SHP77 treated with DMSO at 0.1 percent for 48 hours (cell line): ENCODE measurements around the gene SEC22B.
"Not testable (repeated sequence)": the region's sequence is repeated elsewhere in the genome, so short reads cannot be mapped to it uniquely, and the experiment has no call there.

Experiments used
- DNase-seq: peaks from one replicate; lab custom pipeline; 2025; lab: John Stamatoyannopoulos, UW

Gene SEC22B

DNA sequence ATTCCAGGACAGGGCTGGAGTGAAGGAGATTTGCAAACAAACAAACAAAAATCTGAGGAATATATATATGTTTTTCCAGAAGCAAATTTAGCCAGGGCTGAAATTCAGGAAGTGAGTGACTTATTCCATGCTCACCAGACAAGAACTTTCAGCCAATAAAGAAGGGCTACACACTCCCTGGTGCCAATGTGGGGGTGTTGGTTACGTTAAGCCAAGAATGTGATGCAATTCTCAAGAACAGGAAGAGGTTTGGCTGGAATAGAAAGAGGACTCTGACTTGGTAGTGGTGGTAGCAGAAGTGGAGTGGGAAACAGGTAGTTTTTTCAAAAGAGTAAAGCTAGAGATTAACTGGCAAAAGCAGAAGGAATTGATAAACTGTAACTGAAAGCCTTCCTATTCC, 31.7 kb downstream of the SEC22B start:
- not testable (repeated sequence) for DNase-seq

DNA sequence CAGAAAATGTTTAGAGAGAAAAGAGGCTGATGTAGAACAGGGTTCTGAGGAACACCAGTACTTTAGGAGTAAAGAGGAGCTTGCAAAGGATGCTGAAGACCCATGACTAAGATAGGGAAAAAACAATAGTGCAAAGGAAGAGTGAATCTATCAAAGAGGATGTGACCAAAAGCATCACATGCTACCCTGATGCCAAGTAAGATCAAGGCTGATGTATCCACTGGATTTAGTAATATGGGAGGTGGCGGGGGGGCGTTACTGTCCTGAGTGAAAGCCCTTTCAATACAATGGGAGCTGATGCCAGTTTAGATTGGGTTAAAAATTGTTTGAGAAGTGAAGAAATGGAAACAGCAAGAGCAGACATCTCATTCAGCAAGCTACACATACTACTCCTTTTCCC, 32.2 kb downstream of the SEC22B start:
- DNase-seq, result not testable (repeated sequence)

DNA sequence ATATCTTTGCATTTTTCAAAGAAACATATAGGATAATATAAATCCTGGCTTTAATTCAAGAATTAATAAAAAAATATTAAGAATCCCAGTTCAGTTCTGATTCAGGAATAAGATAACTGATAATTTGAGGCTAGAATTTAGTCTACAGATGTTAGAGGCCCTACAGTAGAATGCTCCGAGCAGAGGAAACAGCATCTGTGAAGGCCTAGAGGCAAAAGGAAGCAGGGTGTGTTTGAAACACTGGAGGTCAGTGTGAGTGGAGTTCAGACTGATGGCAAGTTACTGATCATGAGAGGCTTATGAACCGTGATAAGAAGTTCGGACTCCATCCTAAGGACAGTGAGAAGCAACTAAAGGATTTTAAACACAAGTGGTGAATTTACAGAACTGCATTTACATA, 33.0 kb downstream of the SEC22B start:
- DNase-seq, result not testable (repeated sequence)

DNA sequence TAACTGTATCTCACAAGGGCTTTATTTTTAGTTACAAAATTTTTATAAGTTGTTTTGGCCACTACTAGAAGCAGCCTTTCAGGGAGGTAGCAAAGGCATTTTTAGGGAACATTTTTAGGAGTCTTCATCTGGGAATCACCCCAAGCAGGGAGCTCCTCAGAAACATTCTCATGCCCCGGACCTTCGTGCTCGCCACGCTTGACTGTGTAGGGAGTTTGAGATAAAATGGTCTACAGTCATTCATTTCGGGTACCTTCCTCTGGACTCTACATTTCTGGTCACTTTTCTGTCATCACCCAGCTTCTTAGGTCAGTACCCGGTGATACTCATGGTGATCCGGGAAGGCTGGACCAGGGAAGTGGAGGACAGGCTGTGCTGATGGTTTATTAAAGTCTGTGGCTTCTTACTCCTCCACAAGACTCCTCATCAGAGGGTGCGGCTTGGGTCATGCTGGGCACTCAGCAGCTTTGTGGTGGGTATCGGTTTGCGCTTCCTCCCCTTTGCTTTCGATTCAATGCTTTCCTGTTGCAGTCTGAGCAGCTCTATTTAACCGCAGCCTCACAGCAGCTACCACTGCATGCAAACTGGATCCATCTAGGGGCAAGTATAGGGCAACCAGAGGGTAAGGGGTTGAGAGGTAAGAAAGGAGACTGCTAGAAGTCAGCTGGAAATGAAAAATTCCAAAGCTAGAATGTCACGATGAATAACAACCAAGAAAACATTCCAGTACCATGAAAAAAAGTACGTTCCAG, 33.6 kb downstream of the SEC22B start:
- not testable (repeated sequence) for DNase-seq

DNA sequence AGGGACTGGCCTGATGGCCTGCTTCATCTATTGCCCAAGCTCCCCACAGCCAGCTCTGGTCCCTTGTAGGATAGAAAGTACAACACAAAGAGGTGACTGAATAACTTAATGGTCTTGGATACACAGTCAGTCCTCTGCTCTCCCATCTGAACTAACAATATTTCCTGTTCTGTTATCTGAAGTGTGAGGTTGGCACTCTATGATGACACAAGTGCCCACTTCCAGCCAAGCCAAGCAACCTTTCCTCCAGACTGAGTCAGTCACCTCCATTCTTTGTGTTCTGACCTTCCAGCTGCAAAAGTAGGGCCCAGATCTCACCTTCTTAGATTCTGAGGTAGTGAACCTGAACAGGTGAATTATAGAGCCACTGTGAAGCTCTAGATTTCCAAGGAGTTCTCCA, 34.5 kb downstream of the SEC22B start:
- DNase-seq, result not testable (repeated sequence)

DNA sequence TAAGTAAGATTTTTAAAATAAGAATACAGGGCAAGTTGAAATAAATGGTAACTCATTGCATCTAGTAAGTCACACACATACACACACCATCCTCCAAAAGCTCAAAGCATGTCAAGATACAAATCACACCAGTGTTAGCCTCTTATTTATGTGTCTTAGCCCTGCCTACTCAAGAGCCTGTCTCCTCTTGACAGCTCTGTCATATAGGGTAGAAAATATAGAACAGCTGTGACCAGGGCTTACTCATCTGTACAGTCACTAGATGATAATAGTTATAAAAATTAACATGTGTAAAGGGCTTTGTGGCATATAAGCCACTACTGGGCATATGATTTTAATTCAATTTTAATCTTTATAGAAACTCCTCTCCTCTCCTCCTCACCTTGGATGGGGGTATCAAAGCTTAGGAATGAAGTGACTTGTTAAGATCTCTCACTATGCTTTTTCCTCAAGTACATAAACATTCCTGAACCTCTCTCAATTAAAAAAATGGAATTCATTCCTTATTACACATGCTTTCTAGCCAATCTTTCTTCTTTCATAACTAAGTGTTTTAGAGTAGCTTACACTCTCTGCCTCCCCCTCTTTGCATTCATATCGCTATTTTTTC, 35.6 kb downstream of the SEC22B start:
- not testable (repeated sequence) for DNase-seq

DNA sequence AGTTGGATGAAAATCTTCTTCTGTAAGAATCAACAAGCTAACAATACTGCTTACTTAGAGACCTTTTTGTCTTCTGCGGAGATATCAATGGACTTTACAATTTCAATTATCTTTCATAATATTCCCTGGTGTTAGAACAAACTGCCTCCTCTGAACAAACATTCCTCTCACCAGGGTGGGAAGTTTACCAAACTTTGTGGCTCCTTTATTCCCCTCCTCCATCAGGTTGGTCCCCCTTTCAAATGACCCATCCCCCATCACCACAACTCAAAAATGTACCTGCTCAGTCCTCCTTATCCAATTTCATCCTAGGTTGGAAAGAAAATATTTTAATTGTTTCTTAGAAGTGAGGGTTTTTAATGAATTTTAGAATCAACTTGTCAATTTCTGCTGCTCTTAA, 40.2 kb downstream of the SEC22B start:
- not testable (repeated sequence) for DNase-seq

DNA sequence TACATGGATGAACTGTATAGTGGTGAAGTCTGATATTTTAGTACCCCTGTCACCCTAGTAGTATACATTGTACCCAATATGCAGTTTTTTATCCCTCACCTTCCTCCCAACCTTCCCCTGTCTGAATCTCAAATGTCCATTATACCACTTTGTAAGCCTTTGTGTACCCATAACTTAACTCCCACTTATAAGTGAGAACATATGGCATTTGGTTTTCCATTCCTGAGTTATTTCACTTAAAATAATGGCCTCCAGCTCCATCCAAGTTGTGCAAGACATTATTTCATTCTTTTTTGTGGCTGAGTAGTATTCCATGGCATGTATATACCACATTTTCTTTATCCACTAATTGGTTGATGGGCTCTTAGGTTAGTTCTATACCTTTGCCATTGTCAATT, 42.4 kb downstream of the SEC22B start:
- DNase-seq, result not testable (repeated sequence)

DNA sequence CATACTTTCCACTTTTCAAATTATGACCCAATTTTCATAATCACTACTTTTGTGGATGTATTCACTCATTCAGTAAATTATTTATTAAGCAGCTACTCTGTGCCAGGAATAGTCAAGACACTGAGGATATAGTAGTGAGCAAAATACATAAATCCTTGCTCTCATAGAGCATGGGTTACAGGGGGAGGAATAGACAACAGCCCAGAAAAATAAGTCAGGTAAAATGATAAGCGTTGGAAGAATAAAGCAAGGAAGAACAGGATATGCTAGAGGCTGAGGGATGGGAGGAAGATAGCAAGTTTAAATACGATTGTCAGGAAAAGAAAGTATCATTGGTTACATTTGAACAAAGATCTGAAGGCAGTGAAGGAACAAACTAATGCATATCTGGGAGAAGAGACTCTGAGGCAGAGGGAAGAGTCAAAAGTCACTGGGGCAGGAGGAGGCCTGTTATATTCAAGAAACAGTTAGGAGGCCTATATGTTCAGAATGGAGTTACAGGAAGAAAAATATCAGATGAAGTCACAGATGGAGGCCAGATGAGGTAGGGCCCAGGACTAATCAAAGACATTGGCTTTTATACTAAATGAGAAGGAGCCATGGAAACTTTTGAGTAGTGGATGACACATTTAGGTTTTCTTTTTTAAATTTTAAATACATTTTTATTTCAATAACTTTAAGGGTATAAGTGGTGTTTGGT, 42.9 kb downstream of the SEC22B start:
- no peak for DNase-seq

DNA sequence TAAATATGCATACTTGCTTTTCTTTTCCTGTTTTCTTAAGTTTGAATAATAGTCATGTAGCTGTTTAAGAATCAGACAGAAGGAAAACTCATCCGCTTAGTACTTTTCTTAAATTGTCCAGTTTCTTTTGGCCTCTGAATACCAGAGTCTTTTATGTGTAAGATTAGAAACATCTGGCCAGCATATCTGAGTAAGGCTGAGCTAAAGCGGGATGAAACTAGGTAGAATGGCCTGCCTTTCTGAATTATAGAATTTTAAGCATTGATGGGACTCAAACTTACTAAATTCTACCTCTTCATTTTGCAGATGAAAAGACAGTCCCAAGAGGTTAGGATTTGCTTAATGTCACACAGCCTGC, 43.9 kb downstream of the SEC22B start:
- DNase-seq, result not testable (repeated sequence)

DNA sequence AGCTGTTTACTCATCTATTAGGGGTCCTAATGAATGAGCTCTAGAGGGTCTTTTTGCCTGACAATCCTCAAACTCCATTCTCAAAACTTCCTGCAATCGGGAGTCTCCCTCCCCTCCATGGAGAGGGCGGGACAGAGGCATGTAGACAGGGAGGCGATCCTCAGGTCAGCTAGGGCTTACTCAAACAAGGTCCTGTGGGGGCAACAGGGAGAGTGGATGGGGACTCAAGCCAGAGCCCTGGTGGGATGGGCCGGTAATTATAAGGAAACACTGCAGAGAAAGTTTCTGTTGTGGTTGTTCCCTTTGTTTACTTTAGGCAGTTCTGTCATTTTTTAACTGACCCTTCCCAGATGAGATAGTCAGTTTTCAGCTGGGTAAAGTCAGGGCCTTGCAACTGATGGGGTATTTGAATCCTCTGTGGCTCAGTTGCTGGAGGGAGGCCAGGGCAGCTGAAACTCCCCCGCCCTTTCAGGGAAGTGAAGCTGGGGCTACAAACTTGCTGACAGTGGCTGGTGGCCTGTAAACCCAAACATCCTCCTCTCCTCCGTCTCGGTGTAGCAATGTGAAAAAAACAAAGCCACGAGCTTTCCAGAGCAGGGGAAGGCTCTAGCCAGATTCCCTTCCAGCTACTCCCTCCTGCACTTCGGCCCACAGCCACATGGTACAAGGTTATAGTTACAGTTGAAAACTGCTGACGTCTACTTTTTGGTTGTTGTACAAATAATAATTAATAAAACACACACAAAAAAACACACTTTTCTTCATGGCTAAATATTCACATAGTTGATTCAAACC, 44.5 kb downstream of the SEC22B start:
- not testable (repeated sequence) for DNase-seq

DNA sequence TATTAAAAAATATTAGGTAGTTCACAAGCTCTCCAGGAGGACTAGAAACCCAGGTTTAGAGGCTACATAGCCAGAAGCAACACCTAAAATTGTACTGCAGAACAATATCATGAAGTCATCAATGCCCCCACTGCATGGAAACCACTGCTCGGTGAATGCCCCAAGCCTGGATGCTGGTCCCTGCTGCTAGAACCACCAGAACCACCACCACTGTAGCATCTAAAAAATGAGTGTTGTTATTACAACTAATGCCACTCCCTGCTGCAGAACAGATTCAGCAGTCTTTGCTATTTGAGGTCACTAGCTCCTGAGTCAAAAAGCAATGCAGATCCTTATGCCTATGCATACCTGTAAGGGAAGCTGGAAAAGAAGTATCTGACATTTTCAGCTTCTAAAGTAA, 48.4 kb downstream of the SEC22B start:
- not testable (repeated sequence) for DNase-seq

DNA sequence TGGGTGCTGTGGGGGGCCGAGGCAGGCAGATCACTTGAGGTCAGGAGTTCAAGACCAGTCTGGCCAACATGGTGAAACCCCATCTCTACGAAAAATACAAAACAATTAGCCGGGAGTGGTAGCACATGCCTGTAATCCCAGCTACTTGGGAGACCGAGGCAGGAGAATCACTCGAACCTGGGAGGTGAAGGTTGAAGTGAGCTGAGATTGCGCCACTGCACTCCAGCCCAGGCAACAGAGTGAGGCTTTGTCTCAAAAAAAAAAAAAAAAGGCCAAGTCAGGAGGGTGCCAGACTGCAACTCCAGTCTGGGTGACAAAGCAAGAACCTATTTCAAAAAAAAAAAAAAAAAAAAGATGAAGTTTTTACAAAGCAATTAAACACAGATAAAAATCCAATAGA, 50.1 kb downstream of the SEC22B start:
- not testable (repeated sequence) for DNase-seq

DNA sequence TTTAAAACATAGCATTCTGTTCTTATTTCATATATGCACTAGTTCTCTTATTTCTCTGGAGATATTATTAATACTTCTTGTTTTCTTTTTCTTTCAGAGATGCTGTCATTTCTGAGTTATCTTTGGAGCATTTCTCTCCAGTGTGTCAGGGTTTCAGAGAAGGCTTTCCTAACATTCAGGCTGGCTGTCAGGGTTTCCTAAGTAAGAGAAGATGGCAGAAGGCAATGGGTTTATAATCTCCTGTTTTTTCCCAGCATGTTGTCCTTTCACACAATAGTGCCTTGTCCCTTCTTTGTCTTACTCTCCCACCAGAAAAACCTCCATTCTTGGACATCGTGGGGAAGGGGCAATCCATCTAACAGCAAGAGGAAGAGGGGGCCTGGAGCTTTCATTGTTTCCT, 51.7 kb downstream of the SEC22B start:
- not testable (repeated sequence) for DNase-seq

DNA sequence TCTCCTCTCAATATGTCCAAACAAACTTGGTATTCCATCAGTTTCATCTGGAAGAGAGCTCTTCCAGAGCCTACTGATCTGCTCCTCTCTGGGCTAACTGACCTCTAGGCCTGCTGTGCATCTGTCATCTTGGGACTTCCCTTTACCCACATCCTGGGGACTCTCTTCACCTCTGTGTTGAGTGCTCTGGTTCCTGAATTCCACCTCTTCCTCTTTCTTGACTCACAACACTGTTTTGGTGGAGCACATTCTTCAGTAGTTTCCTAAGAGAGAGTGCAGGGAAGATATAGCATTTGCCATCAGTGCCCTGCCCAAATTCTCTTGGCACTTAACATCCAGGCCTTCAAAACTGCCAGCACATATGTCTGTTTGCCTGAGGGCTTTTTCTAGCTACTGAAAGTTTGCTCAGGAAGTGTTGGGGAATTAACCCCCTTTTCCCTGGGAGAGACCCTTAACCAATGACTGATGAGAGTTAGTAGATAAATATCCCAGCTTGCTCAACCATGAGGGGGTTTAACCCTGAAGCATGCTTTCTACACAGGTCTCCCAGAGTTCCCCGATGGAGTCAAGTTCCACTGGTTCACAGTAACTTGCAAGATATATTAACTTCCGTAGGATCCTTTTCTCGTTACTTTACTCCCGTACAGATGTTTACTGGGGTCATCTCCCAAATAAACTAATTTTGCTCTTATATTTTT, 52.4 kb downstream of the SEC22B start:
- DNase-seq, result not testable (repeated sequence)

DNA sequence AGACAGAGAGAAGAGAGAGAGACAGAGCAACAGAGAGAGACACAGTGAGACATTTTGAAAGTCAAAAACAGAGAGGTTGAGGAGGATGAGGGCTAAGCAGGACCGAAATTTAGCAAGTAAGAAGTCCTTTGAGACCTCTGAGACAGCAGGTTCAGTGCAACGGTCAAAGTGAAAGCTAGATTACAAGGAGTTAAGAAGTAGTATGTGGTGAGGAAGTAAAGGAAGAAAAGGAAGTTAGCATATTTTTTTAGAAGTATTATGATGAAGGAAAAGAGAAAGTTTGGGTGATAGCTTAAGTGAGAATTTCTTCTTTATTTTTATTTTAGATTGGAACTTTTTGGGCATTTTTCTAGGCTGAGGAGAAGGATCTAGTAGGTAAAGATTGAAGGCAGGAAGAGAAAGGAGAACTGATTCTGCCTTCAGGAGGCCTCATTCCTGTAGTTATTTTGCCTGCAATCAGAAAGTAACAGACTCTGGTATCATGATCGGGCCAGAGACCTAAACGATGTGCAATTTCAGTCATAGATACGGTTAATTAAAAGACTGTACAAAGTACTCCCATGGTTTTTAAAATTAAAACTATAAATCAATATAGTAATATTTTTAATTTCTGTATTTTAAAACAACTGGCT, 53.9 kb downstream of the SEC22B start:
- DNase-seq, result not testable (repeated sequence)

DNA sequence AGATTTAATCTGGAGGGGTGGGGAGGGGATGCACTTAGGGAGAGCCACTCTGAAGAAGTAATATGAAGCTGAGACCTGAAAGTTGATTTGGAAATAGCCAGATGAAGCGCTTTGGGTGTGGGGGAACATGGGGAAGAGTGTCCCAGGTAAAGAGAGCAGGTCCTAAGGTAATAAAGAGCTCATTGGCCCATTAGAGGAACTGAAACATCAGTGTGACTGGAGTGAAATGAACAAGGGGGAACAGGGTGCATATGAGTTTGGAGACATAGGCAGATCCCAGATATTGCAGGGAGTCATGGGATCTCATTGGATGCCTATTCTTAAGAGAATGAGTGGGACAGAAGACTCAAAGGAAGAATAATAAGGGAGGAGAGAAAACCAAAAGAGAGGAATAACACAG, 54.5 kb downstream of the SEC22B start:
- not testable (repeated sequence) for DNase-seq

DNA sequence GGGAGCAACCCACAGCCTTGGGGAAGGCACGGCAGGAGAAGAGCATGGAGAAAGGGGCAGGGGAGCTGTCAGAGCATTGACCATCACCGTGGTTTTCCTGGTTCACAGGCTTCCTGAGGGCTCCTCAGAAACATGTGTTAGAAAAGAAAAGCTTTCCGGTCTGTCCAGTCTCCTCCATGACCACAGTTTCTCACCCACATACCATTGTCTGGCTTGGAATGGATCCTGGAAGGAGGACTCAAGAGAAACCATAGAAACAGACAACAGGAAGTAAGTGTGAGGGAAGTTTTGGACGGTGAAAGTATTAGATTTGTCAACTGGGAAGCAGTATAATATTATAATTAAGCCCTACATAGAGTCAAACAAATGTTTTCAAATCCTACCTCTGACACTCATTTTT, 55.8 kb downstream of the SEC22B start:
- DNase-seq, result not testable (repeated sequence)

DNA sequence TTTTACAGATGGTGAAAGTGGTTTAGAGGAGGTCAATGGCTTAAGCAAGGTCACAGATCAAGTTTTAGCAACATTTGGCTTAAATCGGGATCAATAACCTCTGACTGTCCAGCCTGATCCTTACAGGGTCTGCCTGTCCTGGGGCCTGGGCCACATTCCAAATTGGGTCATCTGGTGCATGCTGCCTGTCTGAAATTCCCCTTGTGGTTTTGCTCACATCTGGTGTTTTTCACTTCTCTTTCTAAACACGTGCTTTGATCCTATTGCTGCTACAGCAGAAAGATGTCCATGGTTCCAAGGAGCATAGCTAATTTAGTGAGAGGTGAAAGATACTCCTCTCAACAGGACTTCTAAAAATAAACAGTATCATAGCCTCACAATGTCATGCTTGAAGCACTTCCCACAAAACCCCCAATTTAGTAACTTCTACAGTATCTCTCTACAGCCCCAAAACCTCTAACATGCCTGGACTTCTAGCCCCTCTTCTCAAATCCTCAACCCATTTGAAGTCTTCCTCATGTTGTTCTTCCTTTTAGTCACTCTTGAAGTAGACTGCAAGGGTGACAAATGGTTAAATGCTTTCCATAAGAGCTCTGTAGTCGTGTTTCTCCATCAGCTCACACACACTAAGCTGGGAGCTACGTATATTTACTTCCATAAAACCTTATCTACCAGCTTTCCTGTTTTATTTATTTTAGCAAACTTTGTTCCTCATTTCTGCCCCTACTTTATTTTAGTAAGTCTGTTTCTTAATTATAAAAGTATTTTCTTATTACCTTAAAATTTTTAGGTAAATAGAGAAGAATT, 58.7 kb downstream of the SEC22B start:
- not testable (repeated sequence) for DNase-seq

DNA sequence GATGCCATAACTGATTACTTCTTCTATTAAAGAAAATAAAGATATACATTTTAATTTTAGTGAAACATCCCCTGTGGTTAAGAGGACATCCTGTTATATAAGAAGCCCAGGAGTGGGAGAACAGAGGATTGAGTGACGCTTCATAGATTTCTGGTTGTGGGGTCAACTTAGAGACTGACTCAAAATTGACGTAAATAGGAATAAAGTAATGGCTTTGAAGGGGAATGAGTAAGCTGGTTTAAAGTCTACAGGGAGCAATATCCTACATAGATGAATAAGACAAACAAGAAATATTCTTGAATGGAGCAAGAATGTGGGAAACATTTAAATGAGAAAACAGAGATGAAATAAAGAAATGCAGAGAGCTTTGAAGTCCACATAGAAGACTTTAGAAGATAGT, 60.2 kb downstream of the SEC22B start:
- not testable (repeated sequence) for DNase-seq
